Measurements from ENCODE around the gene ERN1.
A peak's percentile ranks its signal among the peaks of the same experiment; 100 is the strongest.
"Not testable (repeated sequence)": the region's sequence is repeated elsewhere in the genome, so short reads cannot be mapped to it uniquely, and the experiment has no call there.

Gene ERN1

GRCh38 chr17:64134216-64134970 lies 4.4 kb upstream of the ERN1 start:
- DNase-seq, result no peak

GRCh38 chr17:64133546-64134215 lies 3.7 kb upstream of the ERN1 start:
- DNase-seq, result peak; percentile 64

GRCh38 chr17:64131606-64132270 lies 1.8 kb upstream of the ERN1 start:
- no peak for DNase-seq

- no peak for DNase-seq
These were observed 636 bp upstream of the ERN1 start for GRCh38 chr17:64130559-64131001.

- DNase-seq, result no peak
These were observed 504 bp downstream of the ERN1 start for GRCh38 chr17:64129515-64129764.

DNA sequence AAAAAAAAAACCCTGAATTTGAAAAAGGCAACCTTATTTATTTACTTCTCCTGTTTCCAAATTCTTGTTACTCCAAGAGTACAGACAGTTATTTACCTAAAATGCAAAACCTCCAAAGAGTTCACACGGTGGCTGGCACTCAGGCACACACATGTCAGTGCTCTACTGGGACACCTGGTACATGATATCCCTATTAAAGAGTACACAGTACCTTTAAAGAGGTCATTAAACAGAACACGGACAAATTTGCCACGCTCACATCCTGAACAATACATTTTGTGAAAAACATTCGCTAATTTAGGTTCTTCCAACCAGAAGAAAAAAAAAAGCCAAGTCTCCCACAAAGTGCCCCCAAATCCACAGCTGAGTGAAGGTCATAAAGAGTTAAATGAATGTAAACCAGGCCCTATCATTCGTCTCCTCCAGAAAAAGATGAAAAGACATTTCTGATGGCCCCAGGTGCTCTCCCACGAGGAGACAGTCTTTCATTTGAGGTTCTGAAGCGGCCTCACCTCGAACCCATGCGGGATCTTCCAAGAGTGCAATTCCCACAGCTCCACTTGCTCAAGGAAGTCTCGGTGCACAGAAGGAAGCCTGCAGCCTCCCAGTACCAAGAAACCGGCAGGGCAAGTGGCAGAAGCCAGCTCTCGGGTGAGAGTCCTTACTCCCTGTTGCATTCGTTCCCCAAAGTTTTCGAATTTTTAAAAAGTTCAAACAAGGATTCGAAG lies 993 bp downstream of the ERN1 start:
- DNase-seq, result no peak

- DNase-seq, result no peak
These were observed 3.0 kb downstream of the ERN1 start for GRCh38 chr17:64126918-64127317.

DNA sequence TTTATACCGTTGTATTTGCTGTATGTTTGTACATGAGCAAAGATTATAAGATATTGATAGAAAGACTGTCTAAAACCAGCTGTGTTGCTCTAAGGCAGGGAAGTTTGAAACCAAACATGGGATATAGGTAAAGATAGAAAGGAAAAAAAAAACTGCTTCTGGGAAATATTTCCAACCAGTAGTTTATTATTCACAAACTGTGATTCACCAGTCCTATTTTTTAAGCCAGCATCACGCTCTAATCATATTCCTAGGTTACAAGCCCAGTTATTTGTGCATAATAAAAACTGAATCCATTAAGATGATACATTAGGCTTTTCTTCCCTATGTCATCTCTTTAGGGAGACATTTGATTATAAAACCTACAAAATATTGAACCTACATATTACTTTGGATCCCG lies 4.0 kb downstream of the ERN1 start:
- DNase-seq, result no peak

DNA sequence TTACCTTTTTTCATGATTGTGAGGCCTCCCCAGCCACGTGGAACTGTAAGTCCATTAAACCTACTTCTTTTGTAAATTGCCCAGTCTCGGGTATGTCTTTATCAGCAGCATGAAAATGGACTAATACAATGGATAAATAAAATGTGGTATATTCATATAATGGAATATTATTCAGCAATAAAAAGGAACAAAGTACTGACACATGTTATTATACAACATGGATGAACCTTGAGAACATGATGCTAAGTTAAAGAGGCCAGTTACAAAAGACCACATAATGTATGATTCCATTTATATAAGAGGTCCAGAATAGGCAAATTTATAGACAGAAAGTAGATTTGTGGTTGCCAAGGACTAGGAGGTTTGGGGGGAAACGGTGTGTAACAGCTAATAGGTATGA lies 5.3 kb downstream of the ERN1 start:
- DNase-seq, result no peak

- no peak for DNase-seq
These were observed 6.8 kb downstream of the ERN1 start for GRCh38 chr17:64123114-64123513.

- DNase-seq, result not testable (repeated sequence)
These were observed 8.8 kb downstream of the ERN1 start for GRCh38 chr17:64120972-64121786.

DNA sequence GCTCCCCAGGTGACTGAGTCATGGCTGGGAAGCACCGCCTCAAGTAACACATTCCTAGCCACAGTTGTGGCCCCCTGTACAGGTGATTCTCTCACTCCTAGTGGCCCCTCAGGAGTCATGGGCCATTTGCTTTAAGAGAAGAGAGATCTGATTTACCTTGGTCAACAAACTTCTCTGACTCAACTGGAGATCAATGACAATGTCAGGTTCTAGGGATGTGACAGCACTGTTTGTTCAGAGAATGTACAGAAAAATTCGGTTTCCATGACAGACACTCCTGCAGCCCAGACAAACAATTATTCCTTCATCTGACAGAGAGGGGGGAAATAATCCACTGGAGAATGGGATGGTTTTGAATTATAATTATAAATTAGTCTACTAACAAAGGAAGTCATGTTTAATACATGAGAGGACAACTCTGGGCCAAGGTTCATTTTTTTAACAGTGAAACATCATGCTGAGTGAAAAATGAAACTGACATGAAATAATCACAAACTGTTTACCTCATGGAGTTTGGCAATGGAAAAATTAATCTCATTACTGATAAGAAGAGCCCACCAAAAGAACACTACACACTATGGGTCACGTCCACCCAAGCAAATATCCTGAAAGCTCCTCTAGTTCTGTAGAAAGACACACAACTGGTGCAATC lies 9.7 kb downstream of the ERN1 start:
- no peak for DNase-seq

DNA sequence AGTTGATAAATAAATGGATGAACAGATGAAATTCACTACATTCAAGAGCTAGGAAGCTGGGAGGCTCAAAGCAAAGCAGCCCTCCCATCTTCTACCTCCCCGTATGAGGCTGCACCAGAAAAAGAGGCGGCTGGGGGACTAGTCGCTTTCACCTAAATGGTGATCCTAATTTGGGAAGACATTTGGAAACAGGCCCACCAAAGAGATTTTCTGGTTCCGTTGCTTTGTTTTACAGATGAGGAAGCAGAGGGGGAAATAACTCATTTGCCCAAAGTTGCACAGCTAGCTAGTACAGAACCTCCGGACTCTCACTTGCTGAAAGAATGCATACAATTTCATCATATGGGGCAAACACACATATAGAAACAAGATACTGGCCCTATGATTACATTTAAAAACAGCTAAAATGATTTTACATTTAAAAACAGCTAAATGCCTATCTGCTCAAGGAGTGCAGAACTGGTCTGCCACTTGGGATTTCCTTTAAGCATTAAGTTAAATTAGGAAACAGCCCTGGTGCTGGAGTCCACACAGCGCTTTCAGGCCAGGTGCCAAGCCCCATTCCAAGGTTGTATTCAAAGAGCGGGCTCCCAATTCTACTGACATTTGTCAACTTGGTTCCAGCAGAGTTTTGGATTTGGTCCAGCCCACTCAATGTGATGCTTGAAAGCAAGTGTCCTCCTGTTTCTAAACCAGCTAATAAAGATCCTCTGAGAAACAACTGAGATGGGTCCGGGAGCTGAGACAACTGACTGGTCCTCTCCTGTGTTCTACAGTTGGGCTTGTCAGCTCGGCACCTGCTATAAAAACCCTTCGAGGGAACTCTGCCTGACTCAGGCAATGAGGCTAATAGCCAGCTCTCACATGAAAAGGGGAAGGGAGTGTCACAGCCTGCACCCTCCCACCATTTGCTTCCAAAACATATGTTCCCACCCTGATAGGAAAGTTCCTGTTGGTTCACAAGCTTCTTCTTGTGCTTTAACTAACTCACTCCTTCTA lies 11.7 kb downstream of the ERN1 start:
- peak; percentile 15 for DNase-seq

DNA sequence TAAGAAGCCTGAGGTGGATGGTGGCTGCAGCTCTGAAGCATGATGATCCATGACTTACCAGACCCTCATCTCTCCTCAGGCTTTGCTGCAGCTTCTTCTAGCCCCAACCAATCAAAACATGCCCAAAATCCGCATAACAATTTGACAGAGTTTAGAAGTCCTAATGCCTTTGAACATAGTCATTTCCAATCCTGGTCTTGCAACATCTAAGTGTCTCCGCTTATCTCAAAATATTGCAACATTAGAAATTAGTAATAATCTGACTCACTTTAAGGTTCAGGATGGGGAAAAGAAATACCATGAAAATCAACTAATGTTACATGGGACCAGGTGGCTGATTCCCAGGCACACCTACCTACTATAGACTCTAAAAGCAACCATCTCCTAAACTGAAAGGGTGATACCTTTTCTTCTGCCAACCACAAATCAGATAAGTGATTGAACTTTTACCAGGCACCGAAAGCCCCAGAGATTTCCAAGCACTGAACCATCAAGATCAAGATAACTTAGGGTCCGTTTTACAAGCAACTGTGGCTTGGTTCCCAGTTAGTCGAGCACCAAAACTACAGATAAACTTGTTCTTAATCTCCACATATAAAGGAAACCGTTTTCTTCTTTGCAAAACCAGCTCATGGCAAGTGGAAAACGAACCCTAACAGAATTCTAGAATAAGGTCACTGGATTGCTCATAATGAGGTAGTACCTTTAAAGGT lies 14.0 kb downstream of the ERN1 start:
- no peak for DNase-seq

DNA sequence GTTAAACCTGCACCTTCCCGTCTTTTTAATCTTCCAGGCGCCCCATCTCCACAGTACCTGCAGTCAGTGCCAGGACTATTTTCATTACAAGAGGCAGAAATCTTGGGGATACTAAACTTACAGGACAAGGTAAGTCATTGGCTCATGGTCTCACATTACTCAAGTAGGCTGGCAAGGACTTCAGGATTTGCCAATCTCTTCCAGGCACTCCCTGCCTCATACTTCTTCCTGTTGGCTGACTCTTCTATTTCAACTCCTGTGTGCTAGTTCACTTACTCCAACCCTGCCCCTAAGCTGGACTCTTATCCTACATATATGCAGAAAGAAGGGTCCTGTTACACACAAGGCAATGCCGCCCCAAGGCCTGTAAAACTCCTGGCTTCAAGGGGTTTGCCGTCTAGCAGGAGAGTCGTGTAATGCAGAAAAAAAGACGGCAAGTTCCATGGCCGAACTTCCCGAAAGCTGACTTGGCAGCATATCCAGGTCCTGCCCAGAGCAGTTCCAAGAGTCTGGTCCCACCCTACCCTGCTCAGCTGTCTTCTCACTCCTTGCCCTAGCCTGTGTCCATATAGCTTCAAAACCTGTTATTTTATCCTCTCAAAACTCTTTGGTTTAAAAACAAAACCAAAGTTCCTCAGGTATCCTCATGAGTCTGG lies 14.8 kb downstream of the ERN1 start:
- no peak for DNase-seq

DNA sequence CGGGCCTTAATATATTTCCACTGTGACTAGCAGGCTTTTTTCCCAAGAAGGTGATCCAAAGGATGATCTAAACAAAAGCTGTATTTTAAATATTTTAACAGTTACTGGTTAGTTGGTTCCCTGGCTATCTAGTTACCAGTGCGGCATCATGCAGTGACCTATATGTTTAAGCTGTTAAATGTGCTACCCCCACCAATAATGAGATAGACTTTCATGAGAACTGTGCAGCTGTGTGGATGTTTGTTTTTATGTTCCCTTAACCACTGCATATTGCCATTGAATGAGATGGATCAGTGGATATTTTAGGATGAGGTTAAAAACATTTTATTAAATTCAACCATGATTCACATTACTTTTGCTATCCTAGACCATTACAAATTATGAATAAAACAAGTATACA lies 16.9 kb downstream of the ERN1 start:
- no peak for DNase-seq

GRCh38 chr17:64111831-64112230 lies 18.1 kb downstream of the ERN1 start:
- DNase-seq, result no peak

DNA sequence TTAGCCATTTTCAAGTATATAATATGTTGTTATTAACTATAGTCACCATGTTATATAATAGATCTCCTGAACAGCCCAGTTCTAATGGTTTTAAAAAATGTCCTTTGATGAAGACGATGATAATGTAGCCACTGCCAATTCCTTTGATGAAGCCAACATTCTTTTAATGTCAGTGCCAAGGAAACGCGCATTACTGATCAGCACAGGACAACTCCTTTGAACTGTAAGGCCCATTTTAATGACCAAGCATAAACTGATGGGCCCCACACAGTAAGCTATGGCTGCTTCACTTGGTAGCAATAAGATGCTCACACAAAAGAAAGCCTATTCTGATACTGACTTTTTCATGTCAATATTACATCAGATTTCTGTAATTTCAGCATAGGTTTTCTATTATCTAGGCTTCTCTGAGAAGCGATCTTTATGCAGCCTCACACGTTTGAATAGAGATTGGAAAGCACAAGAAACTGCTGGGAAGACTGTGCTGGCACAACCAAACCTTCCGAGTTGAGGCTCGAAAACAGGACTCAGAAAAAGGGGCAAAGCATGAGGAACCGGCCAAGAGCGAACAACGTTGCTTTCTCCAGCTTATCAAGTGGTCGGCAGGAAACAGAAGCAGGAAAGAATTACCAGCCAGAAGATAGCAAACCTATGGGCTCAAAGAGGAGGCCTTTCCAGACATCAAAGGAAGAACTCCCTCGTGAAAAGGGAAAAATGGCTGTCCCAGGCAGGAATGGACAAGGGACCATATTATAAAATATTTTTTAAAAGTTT lies 19.4 kb downstream of the ERN1 start:
- no peak for DNase-seq

DNA sequence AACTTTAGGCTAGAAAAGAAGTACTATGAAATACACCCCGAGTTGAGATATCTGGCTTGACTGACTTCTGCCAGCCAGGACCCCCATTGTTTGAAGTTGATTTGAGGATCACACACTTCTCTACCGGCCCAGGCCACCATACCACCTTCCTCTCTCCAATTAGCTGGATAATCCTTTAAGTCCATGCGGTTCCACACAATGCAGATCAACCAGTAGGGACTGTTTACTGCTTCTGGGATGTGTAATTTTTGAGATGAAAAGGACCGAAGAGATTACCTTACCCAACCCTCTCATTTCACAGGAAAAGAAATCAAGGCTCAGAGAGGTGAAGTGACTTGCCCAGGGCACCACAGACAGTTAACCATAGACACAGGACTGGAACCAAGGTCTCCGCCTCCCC lies 20.5 kb downstream of the ERN1 start:
- DNase-seq, result no peak
